GM18861 (cell line): Measurements from ENCODE around the gene PAN3.

Experiments
- ATAC-seq: cut with Tn5 transposase; IDR thresholded peaks from one replicate; pipeline ENCODE4 v1.9.1; 2021; ENCODE audit not compliant: unreplicated experiment

The PAN3 gene

GRCh38 chr13:28333204-28333881 is 195.0 kb downstream of the PAN3 start:
- ATAC-seq, result no peak

DNA sequence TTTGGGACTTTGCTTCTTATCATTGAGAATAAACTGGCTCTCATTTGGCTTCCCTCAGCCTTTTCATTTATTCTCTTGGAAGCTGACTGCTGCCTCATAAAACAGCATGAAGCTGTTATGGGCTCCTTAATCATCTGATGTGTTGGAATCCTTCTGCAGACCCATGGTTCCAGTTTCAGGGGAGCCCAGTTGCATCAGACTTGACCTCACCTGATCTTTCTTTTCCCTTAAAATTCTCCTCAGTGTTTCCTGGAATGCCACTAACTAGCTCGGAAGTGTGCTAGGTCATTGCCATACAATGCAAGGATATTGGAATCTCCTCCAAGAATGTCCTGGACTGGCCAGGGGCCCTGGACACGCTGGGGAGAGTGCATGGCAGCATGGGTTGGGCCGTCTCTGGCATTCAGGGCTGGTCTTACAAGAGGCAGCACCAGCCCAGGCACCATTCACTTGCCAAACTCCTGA is 197.9 kb downstream of the PAN3 start:
- ATAC-seq, result no peak

- ATAC-seq, result no peak
Observed at GRCh38 chr13:28337166-28338005, 199.0 kb downstream of the PAN3 start.

DNA sequence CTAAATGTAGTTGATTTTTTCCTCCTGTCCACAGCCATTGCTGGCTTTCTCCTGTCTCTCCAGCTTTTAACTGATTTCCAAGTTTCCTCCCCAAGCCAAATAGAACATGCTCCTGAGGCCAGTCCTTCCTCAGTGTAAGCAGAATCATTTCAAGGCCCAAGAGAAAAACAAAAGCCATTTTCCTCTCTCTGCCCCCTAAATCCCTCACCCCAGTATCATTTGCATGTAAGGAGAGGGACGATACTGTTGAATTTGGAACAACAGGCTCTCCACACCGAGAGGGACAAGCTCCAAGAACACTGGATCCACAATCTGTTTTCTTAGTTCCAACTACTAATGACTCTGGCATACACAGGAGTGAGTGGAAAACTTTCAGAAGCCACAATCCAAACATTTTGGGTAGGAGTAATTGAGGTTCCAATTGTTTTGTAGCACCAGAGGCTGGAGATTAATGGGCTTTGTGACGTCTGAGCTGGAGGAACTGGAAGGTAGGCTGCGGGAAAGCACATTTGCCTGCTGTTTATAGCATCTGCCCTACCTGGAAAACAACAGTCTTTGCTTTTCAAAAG is 199.7 kb downstream of the PAN3 start:
- no peak for ATAC-seq

DNA sequence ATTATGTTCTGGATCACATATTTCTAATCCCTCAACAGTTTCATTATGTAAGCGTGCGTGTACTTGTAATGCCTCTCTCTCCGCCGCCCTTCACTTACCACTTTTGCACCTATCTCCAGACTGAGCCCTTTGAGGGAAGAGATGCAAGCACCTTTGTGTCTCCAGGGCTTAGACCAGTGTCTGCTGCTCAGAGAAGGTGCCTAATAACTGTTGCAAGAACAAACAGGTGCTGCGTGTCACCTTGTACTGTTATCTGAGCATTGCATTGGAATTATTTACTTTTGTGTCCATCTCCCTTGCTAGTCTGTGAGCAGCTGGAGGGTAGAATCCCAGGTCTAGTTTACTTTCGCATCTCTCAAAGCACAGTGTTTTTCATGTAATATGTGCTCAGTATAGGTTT is 200.4 kb downstream of the PAN3 start:
- ATAC-seq, result no peak

GRCh38 chr13:28339419-28339818 is 201.1 kb downstream of the PAN3 start:
- ATAC-seq, result no peak

GRCh38 chr13:28340272-28340793 is 202.0 kb downstream of the PAN3 start:
- ATAC-seq, result no peak

- no peak for ATAC-seq
Observed at GRCh38 chr13:28342251-28342650, 203.9 kb downstream of the PAN3 start.

DNA sequence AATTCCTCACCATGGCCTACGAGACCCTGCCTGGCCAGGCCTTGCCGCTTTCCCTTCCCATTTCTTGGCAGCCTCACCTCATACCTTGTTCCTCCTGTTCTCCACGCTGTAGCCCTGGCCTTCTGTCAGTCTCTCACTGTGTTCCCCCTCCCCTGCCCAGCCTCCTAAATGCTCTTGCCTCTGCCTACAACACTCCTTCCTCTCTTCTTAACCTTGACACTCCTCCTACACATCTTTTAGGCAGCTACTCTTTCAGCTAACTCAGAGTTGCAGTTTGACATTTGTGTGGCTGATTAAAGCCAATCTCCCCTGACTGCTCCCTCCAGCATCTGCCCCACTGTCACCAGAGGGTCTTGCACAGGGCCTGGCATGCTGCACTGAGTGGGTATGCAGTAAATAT is 205.8 kb downstream of the PAN3 start:
- ATAC-seq, result no peak
